HepG2 (cell line): Measurements from ENCODE around the gene NDE1. TPM values are rescaled to one million over a fixed set of nuclear protein-coding genes. Genes with fewer than 3 reads are reported as not detected.

ENCODE experiments used
- HNRNPK ChIP-seq: fragments of 200-400 bp; formaldehyde crosslinking; IDR thresholded peaks from 2 replicates; pipeline ENCODE4 v1.6.1; 2018; ENCODE audit warnings: low read length, low read depth, moderate library complexity, mild to moderate bottlenecking; ENCODE audit not compliant: poor library complexity, severe bottlenecking
- LCORL ChIP-seq, 2 experiments: fragments of 450-650 bp in 1 of 2; sonication (generic) in 1 of 2; formaldehyde crosslinking in 1 of 2; IDR thresholded peaks; 2 replicates each; pipeline versions ENCODE4 v1.5.0 to v1.6.1; 2017 to 2020; ENCODE audit warnings: antibody characterized with exemption in 1 of 2, missing genetic modification reagents in 1 of 2
- MXI1 ChIP-seq: IDR thresholded peaks from 3 replicates; pipeline ENCODE4 v1.6.1; 2012; ENCODE audit warnings: low read depth, low read length, inconsistent platforms, borderline replicate concordance
- NFYC ChIP-seq: IDR thresholded peaks from 2 replicates; pipeline ENCODE4 v1.6.1; 2016; ENCODE audit warnings: missing genetic modification reagents, missing compliant biosample characterization
- NR2C2 ChIP-seq: sonication (generic); formaldehyde crosslinking; IDR thresholded peaks from 2 replicates; pipeline ENCODE4 v1.4.0; 2020; ENCODE audit warnings: missing genetic modification reagents, mild to moderate bottlenecking, moderate library complexity, borderline replicate concordance
- SMC3 ChIP-seq: IDR thresholded peaks from 2 replicates; pipeline ENCODE4 v1.6.1; 2011; ENCODE audit warnings: low read length, improper control_type of control experiment
- STAT5B ChIP-seq: sonication (generic); formaldehyde crosslinking; IDR thresholded peaks from 2 replicates; pipeline ENCODE4 v1.4.0; 2020; ENCODE audit warnings: missing genetic modification reagents
- TAF1 ChIP-seq: sonication (generic); formaldehyde crosslinking; IDR thresholded peaks from 2 replicates; pipeline ENCODE4 v1.4.0; 2020; ENCODE audit warnings: missing genetic modification reagents
- TIGD3 ChIP-seq: sonication (generic); formaldehyde crosslinking; IDR thresholded peaks from 2 replicates; pipeline ENCODE4 v1.5.1; 2020; ENCODE audit warnings: mild to moderate bottlenecking, missing genetic modification reagents, borderline replicate concordance
- ZBTB44 ChIP-seq: sonication (generic); formaldehyde crosslinking; IDR thresholded peaks from 2 replicates; pipeline ENCODE4 v1.4.0; 2020; ENCODE audit warnings: missing genetic modification reagents
- ZNF615 ChIP-seq: sonication (generic); formaldehyde crosslinking; IDR thresholded peaks from 2 replicates; pipeline ENCODE4 v1.5.0; 2020; ENCODE audit warnings: mild to moderate bottlenecking, missing genetic modification reagents, borderline replicate concordance
- ZNF749 ChIP-seq: sonication (generic); formaldehyde crosslinking; IDR thresholded peaks from 2 replicates; pipeline ENCODE4 v1.8.0; 2022; ENCODE audit warnings: mild to moderate bottlenecking, missing genetic modification reagents, moderate library complexity, borderline replicate concordance
- ZNF839 ChIP-seq: sonication (generic); formaldehyde crosslinking; IDR thresholded peaks from 2 replicates; pipeline ENCODE4 v1.4.0; 2020; ENCODE audit warnings: missing genetic modification reagents, mild to moderate bottlenecking, borderline replicate concordance
- ZUFSP ChIP-seq: sonication (generic); formaldehyde crosslinking; IDR thresholded peaks from 2 replicates; pipeline ENCODE4 v1.9.0; 2021; ENCODE audit warnings: missing genetic modification reagents, mild to moderate bottlenecking, borderline replicate concordance
- ZZZ3 ChIP-seq: sonication (generic); formaldehyde crosslinking; IDR thresholded peaks from 2 replicates; pipeline ENCODE4 v1.4.0; 2020; ENCODE audit warnings: missing genetic modification reagents, mild to moderate bottlenecking, borderline replicate concordance
- polyA plus RNA-seq, 8 experiments: library from polyadenylated mRNA; depleted of rRNA in 3 of 8; stranded (reverse) in 7 of 8; unstranded in 1 of 8; fragments of >200 nt; fragmentation: Illumina TruSeq in 4 of 8; extraction: Trizol in 4 of 8; gene quantifications; 2 replicates each; pipeline versions ENCODE4 v1.2.1 to v1.2.3, GENCODE V29; 2011 to 2016; ENCODE audit warnings: low read depth in 4 of 8, missing spikeins in 1 of 8, mixed read lengths in 1 of 8; ENCODE audit not compliant: insufficient read depth in 1 of 8
- total RNA-seq, 5 experiments: library from RNA; depleted of rRNA; stranded (reverse); fragments of >200 nt; fragmentation: Illumina TruSeq; extraction: Trizol; gene quantifications; 2 replicates each; pipeline ENCODE4 v1.2.3, GENCODE V29; 2016; ENCODE audit warnings: low read depth in 1 of 5
- TF ChIP-seq, protein P1 (sequence below): sonication (generic); formaldehyde crosslinking; IDR thresholded peaks from 2 replicates; pipeline ENCODE4 v1.4.0; 2020; ENCODE audit warnings: mild to moderate bottlenecking, missing genetic modification reagents
- TF ChIP-seq, protein P2 (sequence below): sonication (generic); IDR thresholded peaks from 2 replicates; pipeline ENCODE4 v1.6.1; 2016; ENCODE audit warnings: low read depth, borderline replicate concordance
- TF ChIP-seq, protein P3 (sequence below): sonication (generic); formaldehyde crosslinking; IDR thresholded peaks from 2 replicates; pipeline ENCODE4 v1.8.0; 2023; ENCODE audit warnings: mild to moderate bottlenecking, missing genetic modification reagents

Gene NDE1
- total and polyA plus RNA-seq, 2 of the 13 experiments (the other 11 are each of a cell fraction or from before 2014, with no cell fraction given), result 40.9 to 72.5 TPM

GRCh38 chr16:15650019-15650697, at the start of gene NDE1 (continued):
- peak; percentile 90 for TF ChIP-seq NFYC (CRISPR knock-in tag)
- TF ChIP-seq, protein P1, sequence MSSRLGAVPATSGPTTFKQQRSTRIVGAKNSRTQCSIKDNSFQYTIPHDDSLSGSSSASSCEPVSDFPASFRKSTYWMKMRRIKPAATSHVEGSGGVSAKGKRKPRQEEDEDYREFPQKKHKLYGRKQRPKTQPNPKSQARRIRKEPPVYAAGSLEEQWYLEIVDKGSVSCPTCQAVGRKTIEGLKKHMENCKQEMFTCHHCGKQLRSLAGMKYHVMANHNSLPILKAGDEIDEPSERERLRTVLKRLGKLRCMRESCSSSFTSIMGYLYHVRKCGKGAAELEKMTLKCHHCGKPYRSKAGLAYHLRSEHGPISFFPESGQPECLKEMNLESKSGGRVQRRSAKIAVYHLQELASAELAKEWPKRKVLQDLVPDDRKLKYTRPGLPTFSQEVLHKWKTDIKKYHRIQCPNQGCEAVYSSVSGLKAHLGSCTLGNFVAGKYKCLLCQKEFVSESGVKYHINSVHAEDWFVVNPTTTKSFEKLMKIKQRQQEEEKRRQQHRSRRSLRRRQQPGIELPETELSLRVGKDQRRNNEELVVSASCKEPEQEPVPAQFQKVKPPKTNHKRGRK (CRISPR knock-in tag), result no peak; the same call in none of the 2 replicates
- no peak for TF ChIP-seq ZUFSP (CRISPR knock-in tag)
- TF ChIP-seq SMC3, result no peak
- TF ChIP-seq NR2C2 (CRISPR knock-in tag), result peak; percentile 17; the same call in 1 of the 2 replicates
- no peak for TF ChIP-seq ZNF839 (CRISPR knock-in tag)
- TF ChIP-seq STAT5B (CRISPR knock-in tag), result no peak
- no peak for TF ChIP-seq ZBTB44 (CRISPR knock-in tag)
- peak; percentile 25; the same call in 1 of the 2 replicates for TF ChIP-seq ZNF749
- TF ChIP-seq TIGD3, result no peak
- TF ChIP-seq, protein P2, sequence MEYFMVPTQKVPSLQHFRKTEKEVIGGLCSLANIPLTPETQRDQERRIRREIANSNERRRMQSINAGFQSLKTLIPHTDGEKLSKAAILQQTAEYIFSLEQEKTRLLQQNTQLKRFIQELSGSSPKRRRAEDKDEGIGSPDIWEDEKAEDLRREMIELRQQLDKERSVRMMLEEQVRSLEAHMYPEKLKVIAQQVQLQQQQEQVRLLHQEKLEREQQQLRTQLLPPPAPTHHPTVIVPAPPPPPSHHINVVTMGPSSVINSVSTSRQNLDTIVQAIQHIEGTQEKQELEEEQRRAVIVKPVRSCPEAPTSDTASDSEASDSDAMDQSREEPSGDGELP, result peak; percentile 1; the same call in 1 of the 2 replicates
- TF ChIP-seq ZZZ3, result peak; percentile 60; the same call in 1 of the 2 replicates
- TF ChIP-seq LCORL (IDR thresholded peaks at IDR 0.05), result no peak
- peak; percentile 87 for TF ChIP-seq LCORL (CRISPR knock-in tag; IDR thresholded peaks at IDR 0.05)
- TF ChIP-seq, protein P3, sequence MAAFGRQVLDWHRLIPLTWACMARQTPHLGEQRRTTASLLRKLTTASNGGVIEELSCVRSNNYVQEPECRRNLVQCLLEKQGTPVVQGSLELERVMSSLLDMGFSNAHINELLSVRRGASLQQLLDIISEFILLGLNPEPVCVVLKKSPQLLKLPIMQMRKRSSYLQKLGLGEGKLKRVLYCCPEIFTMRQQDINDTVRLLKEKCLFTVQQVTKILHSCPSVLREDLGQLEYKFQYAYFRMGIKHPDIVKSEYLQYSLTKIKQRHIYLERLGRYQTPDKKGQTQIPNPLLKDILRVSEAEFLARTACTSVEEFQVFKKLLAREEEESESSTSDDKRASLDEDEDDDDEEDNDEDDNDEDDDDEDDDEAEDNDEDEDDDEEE (CRISPR knock-in tag), result 0 out of 2 replicates have a peak, but pooled peaks have one; percentile 21
- peak; percentile 77; the same call in 2 of the 3 replicates for TF ChIP-seq MXI1
- TF ChIP-seq HNRNPK, result no peak
- TF ChIP-seq TAF1, result peak; percentile 75
- TF ChIP-seq ZNF615 (CRISPR knock-in tag), result no peak
